HCT116 (cell line): ENCODE measurements around the gene NDUFS2. TPM values are rescaled to one million over a fixed set of nuclear protein-coding genes. Genes with fewer than 3 reads are reported as not detected.
"Not testable (repeated sequence)": the region's sequence is repeated elsewhere in the genome, so short reads cannot be mapped to it uniquely, and the experiment has no call there.

Experiments used
- ATAC-seq: fragments of 200-7000 bp; cut with Tn5 transposase; 2 replicates; pipeline ENCODE4 v1.9.1; 2020; ENCODE audit warnings: mild to moderate bottlenecking, moderate library complexity
- BruUV-seq: library from RNA; stranded (reverse); fragments of 400-500 nt; replicated peaks from 2 replicates; lab custom pipeline; 2021; lab: Mats Ljungman, UMichigan
- CTCF ChIA-PET: fragments of 300-600 bp; sonication (Branson Sonifier 250); formaldehyde crosslinking; loops from one replicate; lab custom pipeline; 2021; ENCODE audit warnings: antibody characterized with exemption; lab: Charles Lee
- POLR2A ChIA-PET: fragments of 300-600, 350-600 bp; sonication (Branson Sonifier 250); formaldehyde crosslinking; loops from one replicate; lab custom pipeline; 2021; ENCODE audit warnings: antibody characterized with exemption; lab: Charles Lee
- RAD21 ChIA-PET, 2 experiments: fragments of 300-600 bp; sonication (Branson Sonifier 250); formaldehyde crosslinking; loops; one replicate each; lab custom pipeline; 2023; ENCODE audit warnings: low total read pairs in 2 of 2; ENCODE audit not compliant: uncharacterized antibody in 2 of 2, unreplicated experiment in 2 of 2, low non-redundant PET in 1 of 2; lab: Charles Lee
- DNase-seq: peaks from one replicate; pipeline ENCODE4 v3.0.0-alpha.2; 2010; ENCODE audit warnings: low read depth, low spot score
- H2AFZ ChIP-seq: fragments of 200-600 bp; shearing (Covaris generic), sonication (generic); 2 replicates; pipeline ENCODE4 v1.6.1; 2017; ENCODE audit warnings: low read depth, mixed run types, mixed read lengths, antibody characterized with exemption, low read length; ENCODE audit not compliant: poor library complexity, severe bottlenecking
- H3K27ac ChIP-seq: 2 replicates; pipeline ENCODE4 v1.5.1; 2012; ENCODE audit warnings: low read depth, low read length
- H3K27me3 ChIP-seq: fragments of 200-600 bp; sonication (generic); 2 replicates; pipeline ENCODE4 v1.6.1; 2016; ENCODE audit warnings: mixed run types, low read length, mixed read lengths; ENCODE audit not compliant: insufficient read depth
- H3K36me3 ChIP-seq, 2 experiments: fragments of 200-500 bp in 1 of 2; fragments of 200-600 bp in 1 of 2; sonication (Bioruptor generic) in 1 of 2; sonication (generic) in 1 of 2; 2 replicates each; pipeline versions ENCODE4 v1.5.1 to v1.6.1; 2014 to 2016; ENCODE audit warnings: low read length in 2 of 2, inconsistent platforms in 1 of 2, mixed read lengths in 1 of 2, mixed run types in 1 of 2; ENCODE audit not compliant: insufficient read depth in 2 of 2, control insufficient read depth in 1 of 2
- H3K4me1 ChIP-seq, 2 experiments: fragments of 200-600 bp in 1 of 2; sonication (generic) in 1 of 2; 2 replicates each; pipeline versions ENCODE4 v1.5.1 to v1.6.1; 2012 to 2017; ENCODE audit warnings: low read length in 2 of 2, inconsistent platforms in 1 of 2, mild to moderate bottlenecking in 1 of 2, mixed read lengths in 1 of 2, mixed run types in 1 of 2, moderate library complexity in 1 of 2; ENCODE audit not compliant: insufficient read depth in 2 of 2, control insufficient read depth in 1 of 2
- H3K4me2 ChIP-seq: fragments of 200-600 bp; sonication (generic); 2 replicates; pipeline ENCODE4 v1.6.1; 2017; ENCODE audit warnings: mixed run types, low read length, mixed read lengths
- H3K4me3 ChIP-seq, 2 experiments: fragments of 200-600 bp in 1 of 2; sonication (generic) in 1 of 2; replicated peaks in 1 of 2; 2 replicates each; pipeline ENCODE4 v1.5.1; 2011 to 2016; ENCODE audit warnings: low read length in 2 of 2, control low read depth in 1 of 2, low read depth in 1 of 2, mild to moderate bottlenecking in 1 of 2, mixed read lengths in 1 of 2, mixed run types in 1 of 2
- H3K79me2 ChIP-seq: fragments of 200-600 bp; sonication (generic); 2 replicates; pipeline ENCODE4 v1.6.1; 2017; ENCODE audit warnings: mild to moderate bottlenecking, mixed run types, low read length, moderate library complexity, mixed read lengths; ENCODE audit not compliant: insufficient read depth
- H3K9ac ChIP-seq: fragments of 200-600 bp; sonication (generic); 2 replicates; pipeline ENCODE4 v1.6.1; 2016; ENCODE audit warnings: low read length, mixed read lengths
- H3K9me2 ChIP-seq: fragments of 200-600 bp; sonication (generic), shearing (Covaris generic); 2 replicates; pipeline ENCODE4 v1.6.1; 2017; ENCODE audit warnings: mixed run types, mild to moderate bottlenecking, moderate library complexity; ENCODE audit not compliant: insufficient read depth
- H3K9me3 ChIP-seq, 2 experiments: fragments of 200-500 bp in 1 of 2; fragments of 200-600 bp in 1 of 2; sonication (Bioruptor generic) in 1 of 2; sonication (generic) in 1 of 2; 2 replicates each; pipeline ENCODE4 v1.6.1; 2014 to 2017; ENCODE audit warnings: low read length in 2 of 2, mixed read lengths in 2 of 2, inconsistent platforms in 1 of 2, low read depth in 1 of 2, mild to moderate bottlenecking in 1 of 2, mixed run types in 1 of 2, moderate library complexity in 1 of 2; ENCODE audit not compliant: control insufficient read depth in 1 of 2, insufficient read depth in 1 of 2
- H4K20me1 ChIP-seq: fragments of 200-600 bp; sonication (generic), shearing (Covaris generic); 2 replicates; pipeline ENCODE4 v1.6.1; 2017; ENCODE audit warnings: mixed run types, mild to moderate bottlenecking, moderate library complexity; ENCODE audit not compliant: insufficient read depth
- intact Hi-C: fragments of 100-400 bp; cut with micrococcal nuclease; formaldehyde crosslinking; loops from 2 replicates; pipeline ENCODE4 v1.10.0; 2022
- total RNA-seq: library from RNA; stranded (reverse); gene quantifications from one replicate; pipeline ENCODE4 v1.2.1, GENCODE V29; 2021; ENCODE audit not compliant: unreplicated experiment

NDUFS2 gene
- total RNA-seq, 1 experiment from 2014 or later: 82.7 TPM

- H3K9me2 ChIP-seq, RAD21 ChIA-PET, H2AFZ ChIP-seq, H3K27ac ChIP-seq, H3K79me2 ChIP-seq, CTCF ChIA-PET, H3K9ac ChIP-seq, H3K4me1 ChIP-seq, ATAC-seq, H4K20me1 ChIP-seq, BruUV-seq, H3K27me3 ChIP-seq, H3K36me3 ChIP-seq, POLR2A ChIA-PET, DNase-seq, intact Hi-C loops, H3K4me2 ChIP-seq, H3K4me3 ChIP-seq: not testable (repeated sequence)
- H3K9me3 ChIP-seq: peaks cover 0 to 10% of the 10 kb centered on the region in 2 experiments; a peak in 1 of 4 replicates
Observed at GRCh38 chr1:161255302-161255701, 53.1 kb downstream of the NDUFS2 start.

GRCh38 chr1:161255955-161256520 lies 53.9 kb downstream of the NDUFS2 start:
- H3K9me2 ChIP-seq, DNase-seq, H2AFZ ChIP-seq, H3K9ac ChIP-seq, BruUV-seq, CTCF ChIA-PET, intact Hi-C loops, H3K79me2 ChIP-seq, H3K4me1 ChIP-seq, POLR2A ChIA-PET, H3K4me3 ChIP-seq, H4K20me1 ChIP-seq, RAD21 ChIA-PET, H3K4me2 ChIP-seq, ATAC-seq, H3K36me3 ChIP-seq, H3K27ac ChIP-seq: not testable (repeated sequence)
- Histone ChIP-seq H3K9me3 (peaks cover 0 to 10% of the 10 kb centered on the region in 2 experiments; a peak in 1 of 4 replicates), H3K27me3 (peaks cover 11% of the 10 kb centered on the region)

DNA sequence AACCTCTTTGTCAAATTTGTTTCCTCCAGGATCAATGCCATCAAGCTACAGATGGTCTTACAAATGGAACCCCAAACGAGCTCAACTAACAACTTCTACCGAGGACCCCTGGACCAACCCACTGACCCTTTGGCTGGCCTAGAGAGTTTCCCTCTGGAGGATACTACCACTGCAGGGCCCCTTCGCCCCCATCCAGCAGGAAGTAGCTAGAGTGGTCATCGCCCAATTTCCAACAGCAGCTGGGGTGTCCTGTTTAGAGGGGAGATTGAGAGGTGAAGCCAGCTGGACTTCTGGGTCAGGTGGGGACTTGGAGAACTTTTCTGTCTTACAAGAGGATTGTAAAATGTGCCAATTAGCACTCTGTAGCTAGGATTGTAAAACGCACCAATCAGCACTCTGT lies 54.9 kb downstream of the NDUFS2 start:
- H3K9me2 ChIP-seq, H3K4me1 ChIP-seq, H2AFZ ChIP-seq, H3K79me2 ChIP-seq, H3K36me3 ChIP-seq, POLR2A ChIA-PET, intact Hi-C loops, RAD21 ChIA-PET, DNase-seq, ATAC-seq, H3K4me3 ChIP-seq, H3K4me2 ChIP-seq, H3K27ac ChIP-seq, BruUV-seq, CTCF ChIA-PET, H3K9ac ChIP-seq, H4K20me1 ChIP-seq: not testable (repeated sequence)
- Histone ChIP-seq H3K27me3 (peaks cover 14% of the 10 kb centered on the region), H3K9me3 (peaks cover 0 to 10% of the 10 kb centered on the region in 2 experiments; a peak in 1 of 4 replicates)
